PFSK-1 (cell line): ENCODE results near the gene VWA3A.

ENCODE experiments used
- FOXP2 ChIP-seq: optimal IDR thresholded peaks from 2 replicates; pipeline ENCODE3; 2011; ENCODE audit warnings: borderline replicate concordance, control low read depth, inconsistent platforms; ENCODE audit not compliant: insufficient read depth; ENCODE audit errors: extremely low read length, extremely low read depth
- POLR2AphosphoS5 ChIP-seq: IDR thresholded peaks from 2 replicates; pipeline ENCODE4 v1.6.1; 2012; ENCODE audit warnings: low read depth, mild to moderate bottlenecking, control low read depth, low read length, moderate library complexity
- SIN3A ChIP-seq: IDR thresholded peaks from 2 replicates; pipeline ENCODE4 v1.6.1; 2012; ENCODE audit warnings: mild to moderate bottlenecking, low read length, moderate library complexity, borderline replicate concordance; ENCODE audit not compliant: insufficient read depth
- TAF1 ChIP-seq: IDR thresholded peaks from 2 replicates; pipeline ENCODE4 v1.6.1; 2012; ENCODE audit warnings: low read length, control low read depth, borderline replicate concordance; ENCODE audit not compliant: insufficient read depth
- TF ChIP-seq, protein P1 (sequence below), 2 experiments: IDR thresholded peaks; 2 replicates each; pipeline versions ENCODE4 v1.6.1 to v1.8.0; 2011 to 2012; ENCODE audit warnings: low read depth in 2 of 2, low read length in 2 of 2, control low read depth in 1 of 2, inconsistent platforms in 1 of 2, mild to moderate bottlenecking in 1 of 2, moderate library complexity in 1 of 2; ENCODE audit not compliant: insufficient read depth in 1 of 2

VWA3A gene

DNA sequence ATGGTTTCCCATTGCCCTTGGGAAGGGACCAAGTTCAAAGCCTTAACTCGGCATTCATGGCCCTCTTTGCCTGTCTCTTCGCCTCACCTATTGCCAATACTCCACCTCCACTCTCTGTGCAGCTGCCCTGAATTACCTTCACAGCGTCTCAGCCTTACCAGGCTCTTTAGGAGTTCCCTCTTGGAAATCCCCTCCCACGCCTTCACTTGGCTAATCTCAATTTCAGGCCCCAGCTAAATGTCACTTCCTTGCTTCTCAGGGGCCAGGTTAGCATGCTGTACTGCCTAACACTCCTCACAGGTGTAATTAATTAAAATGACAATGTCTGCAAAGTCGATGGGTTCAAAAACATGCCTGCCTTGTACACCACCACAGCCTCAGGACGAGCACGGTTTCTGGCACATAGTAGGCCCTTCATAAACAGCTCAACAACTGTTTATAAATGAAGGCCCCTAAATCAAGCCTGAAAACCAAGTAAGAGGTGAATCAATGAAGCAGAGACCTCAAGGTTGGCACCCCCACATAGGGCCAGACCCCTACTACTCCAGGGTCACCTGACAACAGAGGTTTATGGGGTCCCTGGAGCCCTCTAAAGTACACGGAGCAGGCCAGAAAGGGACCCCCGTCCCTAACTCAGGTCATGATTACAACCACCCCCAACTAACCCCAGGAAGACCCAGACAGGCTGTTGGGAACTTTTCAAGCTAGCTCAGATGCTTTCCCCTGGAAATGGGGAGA lies 102.5 kb downstream of the VWA3A start:
- no peak for TF ChIP-seq FOXP2
- no peak for TF ChIP-seq POLR2AphosphoS5
- TF ChIP-seq TAF1 = no peak
- no peak for TF ChIP-seq SIN3A
- TF ChIP-seq, protein P1, sequence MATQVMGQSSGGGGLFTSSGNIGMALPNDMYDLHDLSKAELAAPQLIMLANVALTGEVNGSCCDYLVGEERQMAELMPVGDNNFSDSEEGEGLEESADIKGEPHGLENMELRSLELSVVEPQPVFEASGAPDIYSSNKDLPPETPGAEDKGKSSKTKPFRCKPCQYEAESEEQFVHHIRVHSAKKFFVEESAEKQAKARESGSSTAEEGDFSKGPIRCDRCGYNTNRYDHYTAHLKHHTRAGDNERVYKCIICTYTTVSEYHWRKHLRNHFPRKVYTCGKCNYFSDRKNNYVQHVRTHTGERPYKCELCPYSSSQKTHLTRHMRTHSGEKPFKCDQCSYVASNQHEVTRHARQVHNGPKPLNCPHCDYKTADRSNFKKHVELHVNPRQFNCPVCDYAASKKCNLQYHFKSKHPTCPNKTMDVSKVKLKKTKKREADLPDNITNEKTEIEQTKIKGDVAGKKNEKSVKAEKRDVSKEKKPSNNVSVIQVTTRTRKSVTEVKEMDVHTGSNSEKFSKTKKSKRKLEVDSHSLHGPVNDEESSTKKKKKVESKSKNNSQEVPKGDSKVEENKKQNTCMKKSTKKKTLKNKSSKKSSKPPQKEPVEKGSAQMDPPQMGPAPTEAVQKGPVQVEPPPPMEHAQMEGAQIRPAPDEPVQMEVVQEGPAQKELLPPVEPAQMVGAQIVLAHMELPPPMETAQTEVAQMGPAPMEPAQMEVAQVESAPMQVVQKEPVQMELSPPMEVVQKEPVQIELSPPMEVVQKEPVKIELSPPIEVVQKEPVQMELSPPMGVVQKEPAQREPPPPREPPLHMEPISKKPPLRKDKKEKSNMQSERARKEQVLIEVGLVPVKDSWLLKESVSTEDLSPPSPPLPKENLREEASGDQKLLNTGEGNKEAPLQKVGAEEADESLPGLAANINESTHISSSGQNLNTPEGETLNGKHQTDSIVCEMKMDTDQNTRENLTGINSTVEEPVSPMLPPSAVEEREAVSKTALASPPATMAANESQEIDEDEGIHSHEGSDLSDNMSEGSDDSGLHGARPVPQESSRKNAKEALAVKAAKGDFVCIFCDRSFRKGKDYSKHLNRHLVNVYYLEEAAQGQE (IDR thresholded peaks at IDR 0.05; ENCODE audit: insufficient read depth in 1 of 2, low read depth in 2 of 2, low read length in 2 of 2) = no peak

DNA sequence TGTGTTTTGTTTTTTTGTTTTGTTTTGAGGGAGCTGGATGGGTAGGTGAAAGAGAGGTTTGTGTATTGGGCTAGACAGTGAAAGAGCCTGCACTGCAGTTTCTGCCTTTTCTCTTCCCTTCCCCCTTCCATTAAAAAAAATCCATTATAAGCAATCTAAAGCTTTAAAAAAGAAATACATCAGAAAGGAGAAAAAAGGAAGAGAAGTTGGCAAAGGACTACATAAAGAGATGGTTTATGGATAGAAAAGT lies 103.0 kb downstream of the VWA3A start:
- TF ChIP-seq, protein P1 (IDR thresholded peaks at IDR 0.05; ENCODE audit: insufficient read depth in 1 of 2, low read depth in 2 of 2, low read length in 2 of 2) = no peak
- no peak for TF ChIP-seq POLR2AphosphoS5
- TF ChIP-seq FOXP2 = no peak
- no peak for TF ChIP-seq SIN3A
- no peak for TF ChIP-seq TAF1

DNA sequence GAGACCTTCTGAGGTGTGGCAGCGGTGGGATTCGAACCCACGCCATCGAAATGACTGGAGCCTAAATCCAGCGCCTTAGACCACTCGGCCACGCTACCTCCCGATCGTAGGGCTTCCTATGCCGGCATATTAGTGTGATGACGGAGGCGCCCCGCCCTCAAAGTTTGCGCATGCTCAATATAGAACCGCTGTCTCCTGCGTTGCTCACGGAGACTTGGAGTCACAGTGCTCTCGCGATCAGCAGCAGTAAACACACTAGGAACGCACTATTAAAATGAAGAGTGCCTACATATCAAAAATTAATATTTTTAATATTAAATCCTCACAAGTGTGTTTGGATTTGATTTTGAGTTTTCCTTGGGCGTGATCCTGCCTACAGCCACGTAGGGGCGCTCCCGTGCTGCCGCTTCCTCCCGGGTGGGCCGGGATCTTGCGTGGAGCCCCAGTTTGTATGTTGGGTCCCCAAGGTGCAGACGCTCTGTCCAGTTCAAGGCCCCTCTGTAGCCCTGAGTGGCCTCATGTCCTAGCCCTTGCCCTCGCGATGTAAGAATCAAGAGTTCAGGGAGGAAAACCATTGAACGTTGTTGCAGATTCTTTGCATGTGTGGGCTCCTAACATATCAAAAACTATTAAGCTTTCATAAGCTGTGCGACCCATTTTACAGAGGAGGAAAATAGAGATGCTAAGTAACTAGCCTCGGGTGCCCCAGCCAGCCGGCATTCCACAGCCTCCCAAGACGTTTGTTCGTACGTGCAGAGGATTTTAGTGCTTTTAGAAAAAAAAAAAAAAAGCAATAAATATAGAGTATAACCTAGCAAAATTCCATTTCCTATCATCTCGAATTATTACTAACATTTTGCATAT lies 103.6 kb downstream of the VWA3A start:
- peak; percentile 33; the same call in 1 of the 2 replicates for TF ChIP-seq TAF1
- TF ChIP-seq POLR2AphosphoS5 = no peak; the same call in 1 of the 2 replicates

DNA sequence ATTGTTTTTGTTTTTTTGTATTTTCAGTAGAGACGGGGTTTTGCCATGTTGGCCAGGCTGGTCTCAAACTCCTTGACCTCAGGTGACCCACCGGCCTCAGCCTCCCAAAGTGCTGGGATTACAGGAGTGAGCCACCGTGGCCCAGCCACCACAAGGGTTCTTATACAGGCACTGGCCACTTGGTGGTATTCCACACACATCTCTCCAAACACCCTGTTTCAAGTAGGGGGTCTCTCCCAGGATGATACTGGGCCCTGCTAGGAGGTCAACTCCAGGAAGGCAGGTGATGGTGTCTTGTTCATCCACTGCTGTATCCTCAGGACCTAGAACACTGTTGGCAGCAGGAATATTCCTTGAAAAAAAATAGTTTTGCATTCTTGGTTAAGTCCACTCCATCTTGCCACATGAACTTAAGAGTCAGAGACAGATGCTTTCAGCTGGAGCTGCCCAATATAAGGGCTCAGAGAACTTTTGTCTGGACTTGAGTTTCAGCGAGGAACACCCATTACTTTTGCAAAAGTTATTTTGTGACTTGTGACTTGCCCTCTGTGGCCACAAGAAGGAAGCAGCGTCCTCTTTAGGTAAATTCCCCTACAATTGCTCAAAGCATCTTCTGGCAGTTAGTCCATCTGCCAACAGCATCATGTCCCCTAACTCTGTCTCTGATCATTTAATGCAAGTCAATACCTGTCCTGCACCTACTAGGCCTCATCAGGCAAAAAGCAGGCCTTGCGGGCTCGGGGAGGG lies 106.4 kb downstream of the VWA3A start:
- TF ChIP-seq POLR2AphosphoS5 (no peak), SIN3A (no peak), TAF1 (no peak), FOXP2 (no peak)

DNA sequence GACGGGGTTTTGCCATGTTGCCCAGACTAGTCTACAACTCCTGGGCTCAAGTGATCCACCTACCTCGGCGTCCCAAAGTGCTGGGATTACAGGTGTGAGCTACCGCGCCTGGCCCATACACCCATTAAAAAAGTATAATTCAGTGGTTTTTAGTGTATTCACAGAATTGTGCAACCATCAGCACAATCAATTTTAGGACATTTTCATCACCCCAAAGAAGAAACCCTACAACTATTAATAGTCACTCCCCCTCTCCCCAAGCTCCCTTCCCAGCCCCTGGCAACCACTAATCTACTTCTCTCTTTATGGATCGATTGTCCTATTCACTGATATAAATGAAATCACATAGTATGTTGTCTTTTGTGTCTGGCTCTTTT lies 109.9 kb downstream of the VWA3A start:
- TF ChIP-seq POLR2AphosphoS5 (no peak), SIN3A (no peak), TAF1 (no peak), FOXP2 (no peak)
- TF ChIP-seq, protein P1 (IDR thresholded peaks at IDR 0.05; ENCODE audit: insufficient read depth in 1 of 2, low read depth in 2 of 2, low read length in 2 of 2) = no peak
